ENCODE results near the gene ZNF710.

The ZNF710 gene

DNA sequence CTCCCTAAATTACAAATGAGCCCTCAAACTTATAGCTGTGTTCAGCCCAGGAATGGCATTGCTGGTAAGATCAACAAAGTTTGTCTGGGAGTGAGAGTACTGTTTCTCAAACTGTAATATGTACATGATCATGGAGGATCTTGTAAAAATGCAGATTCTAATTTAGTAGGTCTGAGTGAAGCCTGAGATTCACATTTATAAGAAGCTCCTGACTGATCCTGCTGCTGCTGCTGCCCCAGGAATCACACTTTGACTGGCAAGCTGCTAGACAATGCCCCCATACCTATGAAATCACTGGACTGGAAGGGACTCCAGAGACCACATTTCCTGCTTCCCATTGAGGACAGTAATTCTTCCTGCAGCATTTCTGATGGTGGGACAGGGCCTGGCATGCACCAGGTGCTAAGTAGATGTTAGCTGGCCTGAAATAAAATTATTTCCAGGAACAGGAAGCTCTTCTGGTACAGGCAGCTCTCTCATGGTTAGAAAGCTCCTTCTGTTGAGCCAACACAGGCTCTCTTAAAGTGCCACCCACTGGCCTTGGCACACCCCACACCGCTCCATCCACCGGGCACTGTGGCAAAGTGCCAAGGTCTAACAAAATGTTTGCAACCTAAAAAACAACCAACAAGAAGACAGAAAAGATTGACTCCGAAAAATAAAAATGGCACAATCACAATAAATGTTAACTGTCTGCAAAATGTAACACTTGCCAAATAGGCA, 36.7 kb upstream of the ZNF710 start:
- in situ Hi-C loops (cut with HindIII; ENCODE audit: low pct_ligation_motif_present, low sequenced_read_pairs) = no loop called here

DNA sequence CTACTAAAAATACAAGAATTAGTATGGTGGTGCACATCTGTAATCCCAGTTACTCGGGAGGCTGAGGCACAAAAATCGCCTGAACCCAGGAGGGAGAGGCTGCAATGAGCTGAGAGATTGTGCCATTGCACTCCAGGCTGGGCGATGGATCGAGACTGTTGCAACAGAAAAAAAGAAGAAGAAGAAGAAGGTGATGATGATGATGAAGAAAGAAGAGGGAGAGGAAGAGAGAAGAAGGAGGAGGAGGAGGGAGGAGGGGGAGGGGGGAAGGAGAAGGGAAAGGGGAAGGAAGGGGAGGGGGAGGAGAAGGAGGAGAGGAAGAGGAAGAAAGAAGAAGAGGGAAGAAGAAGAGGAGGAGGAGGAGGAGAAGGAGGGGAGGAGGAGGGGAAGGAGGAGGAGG, 33.2 kb upstream of the ZNF710 start:
- no peak for DNase-seq
- Histone ChIP-seq H3K27me3 (replicated peaks) (no peaks in the 10 kb centered on the region), H3K27ac (no peak overlapping the region), H3K36me3 (replicated peaks) (no peaks in the 10 kb centered on the region), H3K4me3 (ENCODE audit: low read depth, low read length) (no peak overlapping the region)
- TF ChIP-seq, protein P1, sequence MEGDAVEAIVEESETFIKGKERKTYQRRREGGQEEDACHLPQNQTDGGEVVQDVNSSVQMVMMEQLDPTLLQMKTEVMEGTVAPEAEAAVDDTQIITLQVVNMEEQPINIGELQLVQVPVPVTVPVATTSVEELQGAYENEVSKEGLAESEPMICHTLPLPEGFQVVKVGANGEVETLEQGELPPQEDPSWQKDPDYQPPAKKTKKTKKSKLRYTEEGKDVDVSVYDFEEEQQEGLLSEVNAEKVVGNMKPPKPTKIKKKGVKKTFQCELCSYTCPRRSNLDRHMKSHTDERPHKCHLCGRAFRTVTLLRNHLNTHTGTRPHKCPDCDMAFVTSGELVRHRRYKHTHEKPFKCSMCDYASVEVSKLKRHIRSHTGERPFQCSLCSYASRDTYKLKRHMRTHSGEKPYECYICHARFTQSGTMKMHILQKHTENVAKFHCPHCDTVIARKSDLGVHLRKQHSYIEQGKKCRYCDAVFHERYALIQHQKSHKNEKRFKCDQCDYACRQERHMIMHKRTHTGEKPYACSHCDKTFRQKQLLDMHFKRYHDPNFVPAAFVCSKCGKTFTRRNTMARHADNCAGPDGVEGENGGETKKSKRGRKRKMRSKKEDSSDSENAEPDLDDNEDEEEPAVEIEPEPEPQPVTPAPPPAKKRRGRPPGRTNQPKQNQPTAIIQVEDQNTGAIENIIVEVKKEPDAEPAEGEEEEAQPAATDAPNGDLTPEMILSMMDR (IDR thresholded peaks at IDR 0.05; ENCODE audit: low read depth, low read length, missing control alignments) = no peak
- in situ Hi-C loops (cut with HindIII; ENCODE audit: low pct_ligation_motif_present, low sequenced_read_pairs) = no loop called here

More for the DNA sequence above, 36.7 kb upstream of the ZNF710 start:
- H3K27me3 ChIP-seq (replicated peaks) = no peaks in the 10 kb centered on the region
- no peak overlapping the region for H3K4me3 ChIP-seq (ENCODE audit: low read depth, low read length)
- H3K27ac ChIP-seq = no peak overlapping the region
- TF ChIP-seq, protein P1 (IDR thresholded peaks at IDR 0.05; ENCODE audit: low read depth, low read length, missing control alignments) = no peak
- H3K36me3 ChIP-seq (replicated peaks) = no peaks in the 10 kb centered on the region
- no peak for DNase-seq

DNA sequence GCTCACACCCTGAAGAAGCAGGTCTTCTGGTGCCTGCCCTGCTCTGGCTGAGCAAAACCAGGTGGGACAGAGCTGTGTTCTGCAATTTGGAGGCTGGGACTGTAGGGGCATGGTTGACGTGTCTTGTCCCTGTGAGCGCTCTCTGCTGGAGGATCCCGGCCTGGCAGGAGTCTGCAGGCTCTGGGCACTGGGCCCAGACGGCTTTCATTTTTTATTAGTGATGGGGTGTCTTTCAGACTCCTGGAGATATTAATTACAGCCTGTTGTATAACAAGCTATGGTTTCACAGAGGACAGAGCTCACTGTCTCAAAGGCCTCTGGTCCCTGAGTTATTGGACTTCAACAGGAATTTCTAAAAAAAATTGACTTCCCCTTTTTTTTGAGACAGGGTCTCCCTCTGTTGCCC, 29.5 kb upstream of the ZNF710 start:
- TF ChIP-seq, protein P1 (IDR thresholded peaks at IDR 0.05; ENCODE audit: low read depth, low read length, missing control alignments) = peak; percentile 85
- H3K27ac ChIP-seq = no peak overlapping the region

DNA sequence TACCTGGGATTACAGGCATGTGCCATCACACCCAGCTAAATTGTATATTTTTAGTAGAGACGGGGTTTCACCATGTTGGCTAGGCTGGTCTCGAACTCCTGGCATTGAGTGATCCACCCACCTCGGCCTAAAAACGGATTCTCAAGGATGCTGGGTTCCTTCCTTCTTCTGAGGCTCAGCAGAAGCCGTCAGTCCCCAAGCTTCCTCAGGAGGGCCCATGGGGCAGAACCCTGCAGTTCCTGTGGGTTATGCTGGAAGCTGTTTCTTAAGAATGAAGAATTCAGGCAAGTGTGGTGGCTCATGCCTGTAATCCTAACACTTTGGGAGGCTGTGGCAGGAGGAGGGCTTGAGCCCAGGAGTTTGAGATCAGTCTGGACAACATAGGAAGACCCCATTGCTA, 29.0 kb upstream of the ZNF710 start:
- in situ Hi-C loops (cut with HindIII; ENCODE audit: low pct_ligation_motif_present, low sequenced_read_pairs) = no loop called here
- no peak for DNase-seq
- no peaks in the 10 kb centered on the region for H3K36me3 ChIP-seq (replicated peaks)
- no peak overlapping the region for H3K4me3 ChIP-seq (ENCODE audit: low read depth, low read length)
- peaks cover 3% of the 10 kb centered on the region for H3K27me3 ChIP-seq (replicated peaks)
- no peak overlapping the region for H3K27ac ChIP-seq
- TF ChIP-seq, protein P1 (IDR thresholded peaks at IDR 0.05; ENCODE audit: low read depth, low read length, missing control alignments) = no peak

More for the DNA sequence above, 29.5 kb upstream of the ZNF710 start:
- in situ Hi-C loops (cut with HindIII; ENCODE audit: low pct_ligation_motif_present, low sequenced_read_pairs) = no loop called here
- H3K27me3 ChIP-seq (replicated peaks) = peaks cover 3% of the 10 kb centered on the region
- no peak overlapping the region for H3K4me3 ChIP-seq (ENCODE audit: low read depth, low read length)
- peak; percentile 41 for DNase-seq
- H3K36me3 ChIP-seq (replicated peaks) = no peaks in the 10 kb centered on the region

DNA sequence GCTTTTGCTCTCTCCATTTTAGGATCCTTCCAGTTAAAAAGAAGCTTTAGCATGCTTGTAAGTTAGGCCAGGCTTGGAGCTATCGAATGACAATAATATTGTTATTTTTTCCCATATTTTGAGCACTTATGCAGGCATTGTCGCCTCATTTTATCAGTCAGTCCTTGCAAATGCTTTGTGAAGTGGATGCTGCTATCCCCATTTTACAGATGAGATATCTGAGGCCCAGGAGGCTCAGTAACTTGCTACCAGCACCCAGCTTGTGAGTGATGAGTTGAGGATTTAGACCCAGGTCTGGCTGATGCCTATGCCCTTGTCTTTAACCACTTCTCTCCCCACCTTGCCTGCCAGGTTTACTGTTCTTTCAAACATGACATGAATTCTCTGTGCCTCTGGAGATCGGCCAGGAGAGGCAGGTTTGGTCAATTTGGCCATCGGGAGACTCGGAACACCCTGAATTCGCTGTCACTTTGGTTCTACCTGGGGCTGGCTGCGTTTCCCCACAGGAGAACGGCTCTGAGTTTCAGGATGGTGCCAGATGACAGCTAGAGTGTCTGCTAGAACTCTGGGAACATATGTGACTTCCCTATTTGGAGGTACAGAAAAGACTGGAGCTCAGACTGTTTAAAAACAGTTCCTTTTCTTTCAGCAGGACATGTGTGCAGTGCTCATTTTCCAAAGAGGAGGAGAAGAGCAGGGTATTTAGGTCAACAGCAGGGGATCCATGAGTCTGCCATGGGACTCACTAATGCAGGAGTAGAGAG, 25.5 kb upstream of the ZNF710 start:
- H3K27ac ChIP-seq = no peak overlapping the region
- H3K4me3 ChIP-seq (ENCODE audit: low read depth, low read length) = no peak overlapping the region
- H3K36me3 ChIP-seq (replicated peaks) = no peaks in the 10 kb centered on the region
- TF ChIP-seq, protein P1 (IDR thresholded peaks at IDR 0.05; ENCODE audit: low read depth, low read length, missing control alignments) = no peak
- peaks cover 3% of the 10 kb centered on the region for H3K27me3 ChIP-seq (replicated peaks)
- no peak for DNase-seq
- in situ Hi-C loops (cut with HindIII; ENCODE audit: low pct_ligation_motif_present, low sequenced_read_pairs) = no loop called here

All from brain microvascular endothelial cell (primary cell).